Measurements from ENCODE around the gene SH3GLB1.

SH3GLB1 gene

GRCh38 chr1:86774305-86775295 lies 70.2 kb downstream of the SH3GLB1 start:
- DNase-seq, result no peak

- DNase-seq, result no peak
Measured at GRCh38 chr1:86775395-86775794, 71.0 kb downstream of the SH3GLB1 start.

- DNase-seq, result no peak
Measured at GRCh38 chr1:86776108-86776507, 71.7 kb downstream of the SH3GLB1 start.

- DNase-seq, result no peak
Measured at GRCh38 chr1:86778569-86779239, 74.3 kb downstream of the SH3GLB1 start.

GRCh38 chr1:86779308-86780191 lies 75.2 kb downstream of the SH3GLB1 start:
- DNase-seq, result no peak

- DNase-seq, result no peak
Measured at GRCh38 chr1:86782482-86782881, 78.1 kb downstream of the SH3GLB1 start.

GRCh38 chr1:86787621-86788020 lies 83.2 kb downstream of the SH3GLB1 start:
- DNase-seq, result no peak

- no peak for DNase-seq
Measured at GRCh38 chr1:86788300-86789206, 84.2 kb downstream of the SH3GLB1 start.

GRCh38 chr1:86795316-86795715 lies 90.9 kb downstream of the SH3GLB1 start:
- no peak for DNase-seq

Measured in T-helper 9 cell (primary cell).